K562 (cell line): ENCODE results near the gene PLCB3. TPM values are rescaled to one million over a fixed set of nuclear protein-coding genes. Genes with fewer than 3 reads are reported as not detected.

Source experiments
- ATAC-seq: fragments of 200-7000 bp; cut with Tn5 transposase; 3 replicates; pipeline ENCODE4 v1.9.1; 2020; ENCODE audit warnings: moderate library complexity
- BruUV-seq: library from RNA; stranded (reverse); fragments of 400-500 nt; replicated peaks from 2 replicates; lab custom pipeline; 2021; lab: Mats Ljungman, UMichigan
- CTCF ChIA-PET: fragments of 300-600 bp; formaldehyde crosslinking; extraction: SDS; loops from one replicate; lab custom pipeline; 2021; ENCODE audit warnings: low intra/inter-chr PET ratio; lab: Yijun Ruan, JAX
- POLR2A ChIA-PET: fragments of 300-600, 350-650 bp; sonication (Branson Sonifier 250); formaldehyde crosslinking; extraction: SDS; loops from one replicate; lab custom pipeline; 2021; ENCODE audit warnings: antibody characterized with exemption, inconsistent platforms; lab: Yijun Ruan, JAX
- DNase-seq, 4 experiments: peaks; one replicate each; pipeline versions ENCODE4 v3.0.0 to v3.0.0-alpha.2; 2011 to 2018; ENCODE audit warnings: low spot score in 3 of 4, mixed read lengths in 3 of 4; ENCODE audit errors: extremely low read depth in 1 of 4
- FAIRE-seq: peaks from 2 replicates; lab custom pipeline; 2011; peaks lifted over from hg19 to GRCh38; lab: Jason Lieb, UNC
- H2AFZ ChIP-seq: 2 replicates; pipeline ENCODE4 v1.6.0; 2011; ENCODE audit warnings: low read depth, low read length, control low read depth, inconsistent platforms
- H3K27ac ChIP-seq: fragments of 200-600 bp; 3 replicates; pipeline ENCODE4 v1.8.0; 2011; ENCODE audit warnings: low read depth, mild to moderate bottlenecking, control low read depth, inconsistent platforms, low read length, moderate library complexity, mixed read lengths; ENCODE audit errors: extremely low read depth
- H3K27me3 ChIP-seq, 2 experiments: fragments of 300-600 bp in 1 of 2; 2 replicates in 1 of 2; 3 replicates in 1 of 2; pipeline versions ENCODE4 v1.6.0 to v1.8.0; 2011; ENCODE audit warnings: inconsistent platforms in 2 of 2, low read length in 2 of 2, mild to moderate bottlenecking in 1 of 2, mixed read lengths in 1 of 2, moderate library complexity in 1 of 2; ENCODE audit not compliant: control insufficient read depth in 2 of 2, insufficient read depth in 2 of 2
- H3K36me3 ChIP-seq: fragments of 300-600 bp; 3 replicates; pipeline ENCODE4 v1.8.0; 2011; ENCODE audit warnings: mild to moderate bottlenecking, low read length, inconsistent platforms; ENCODE audit not compliant: control insufficient read depth, insufficient read depth
- H3K4me1 ChIP-seq, 2 experiments: fragments of 200-600 bp in 1 of 2; replicated peaks in 1 of 2; 2 replicates in 1 of 2; 3 replicates in 1 of 2; pipeline versions ENCODE4 v1.5.1 to v1.8.0; 2011; ENCODE audit warnings: inconsistent platforms in 2 of 2, low read length in 2 of 2, mild to moderate bottlenecking in 1 of 2, mixed read lengths in 1 of 2, moderate library complexity in 1 of 2; ENCODE audit not compliant: control insufficient read depth in 2 of 2, insufficient read depth in 2 of 2
- H3K4me2 ChIP-seq: 2 replicates; pipeline ENCODE4 v1.6.1; 2011; ENCODE audit warnings: low read length, control low read depth, inconsistent platforms, mixed read lengths; ENCODE audit not compliant: insufficient read depth
- H3K4me3 ChIP-seq: fragments of 200-600 bp; sonication (generic), shearing (Covaris generic); 2 replicates; pipeline ENCODE4 v1.5.1; 2016; ENCODE audit warnings: control low read depth, inconsistent platforms
- H3K79me2 ChIP-seq: fragments of 200-600 bp; 3 replicates; pipeline ENCODE4 v1.8.0; 2011; ENCODE audit warnings: low read length, inconsistent platforms; ENCODE audit not compliant: control insufficient read depth, insufficient read depth
- H3K9ac ChIP-seq, 2 experiments: 2 replicates each; pipeline versions ENCODE4 v1.6.0 to v1.6.1; 2011; ENCODE audit warnings: low read depth in 2 of 2, low read length in 2 of 2, control low read depth in 1 of 2, inconsistent platforms in 1 of 2, mild to moderate bottlenecking in 1 of 2, mixed read lengths in 1 of 2; ENCODE audit not compliant: insufficient read depth in 1 of 2
- H3K9me1 ChIP-seq: one replicate; pipeline ENCODE4 v1.6.0; 2011; ENCODE audit warnings: inconsistent platforms, mild to moderate bottlenecking, low read length, moderate library complexity; ENCODE audit not compliant: control insufficient read depth, insufficient read depth
- H3K9me3 ChIP-seq: replicated peaks from 2 replicates; pipeline ENCODE4 v1.5.1; 2011; ENCODE audit warnings: low read depth, low read length, inconsistent platforms; ENCODE audit not compliant: control insufficient read depth, insufficient read depth
- H4K20me1 ChIP-seq: replicated peaks from 2 replicates; pipeline ENCODE4 v1.6.1; 2011; ENCODE audit warnings: low read length, inconsistent platforms, mixed read lengths; ENCODE audit not compliant: control insufficient read depth, insufficient read depth
- BCOR ChIP-seq: fragments of 450-650 bp; IDR thresholded peaks from 2 replicates; pipeline ENCODE4 v1.6.1; 2016
- CREM ChIP-seq: IDR thresholded peaks from 2 replicates; pipeline ENCODE4 v1.6.1; 2014; ENCODE audit warnings: antibody characterized with exemption, low read depth
- HDAC1 ChIP-seq, 2 experiments: fragments of 450-650 bp; IDR thresholded peaks; 2 replicates each; pipeline ENCODE4 v1.6.1; 2016 to 2017; ENCODE audit warnings: inconsistent platforms in 1 of 2, mild to moderate bottlenecking in 1 of 2, moderate library complexity in 1 of 2
- HDAC2 ChIP-seq: fragments of 450-650 bp; IDR thresholded peaks from 2 replicates; pipeline ENCODE4 v1.6.1; 2016; ENCODE audit warnings: mild to moderate bottlenecking
- HINFP ChIP-seq: fragments of 450-650 bp; conservative IDR thresholded peaks from 2 replicates; pipeline ENCODE4 v1.6.1; 2016; ENCODE audit warnings: missing genetic modification characterization, low read depth, mild to moderate bottlenecking, control low read depth, missing compliant biosample characterization
- HIVEP1 ChIP-seq: fragments of 250-450 bp; sonication (Bioruptor Pico); IDR thresholded peaks from 2 replicates; pipeline ENCODE4 v1.4.0; 2020; ENCODE audit warnings: mild to moderate bottlenecking
- HNRNPL ChIP-seq: fragments of 200-400 bp; formaldehyde crosslinking; IDR thresholded peaks from 2 replicates; pipeline ENCODE4 v1.6.1; 2017; ENCODE audit warnings: low read depth, mild to moderate bottlenecking, low read length
- KAT7 ChIP-seq: sonication (generic); formaldehyde crosslinking; IDR thresholded peaks from 2 replicates; pipeline ENCODE4 v1.8.0; 2022; ENCODE audit warnings: missing genetic modification reagents, mild to moderate bottlenecking, borderline replicate concordance
- KDM1A ChIP-seq, 2 experiments: fragments of 450-650 bp; IDR thresholded peaks; 2 replicates each; pipeline ENCODE4 v1.6.1; 2016; ENCODE audit warnings: mild to moderate bottlenecking in 2 of 2
- LCOR ChIP-seq: sonication (generic); formaldehyde crosslinking; IDR thresholded peaks from 2 replicates; pipeline ENCODE4 v1.8.0; 2022; ENCODE audit warnings: mild to moderate bottlenecking, missing genetic modification reagents
- NFATC3 ChIP-seq: fragments of 450-650 bp; IDR thresholded peaks from 2 replicates; pipeline ENCODE4 v1.6.1; 2017; ENCODE audit warnings: mild to moderate bottlenecking
- PHF20 ChIP-seq: fragments of 450-650 bp; IDR thresholded peaks from 2 replicates; pipeline ENCODE4 v1.6.1; 2018; ENCODE audit not compliant: partially characterized antibody
- PKNOX1 ChIP-seq: fragments of 450-650 bp; IDR thresholded peaks from 2 replicates; pipeline ENCODE4 v1.6.1; 2016
- SMARCA5 ChIP-seq: fragments of 450-650 bp; IDR thresholded peaks from 2 replicates; pipeline ENCODE4 v1.6.1; 2016
- SMARCE1 ChIP-seq: fragments of 450-650 bp; IDR thresholded peaks from 2 replicates; pipeline ENCODE4 v1.7.1; 2016; ENCODE audit warnings: mild to moderate bottlenecking
- STAT6 ChIP-seq: sonication (generic); formaldehyde crosslinking; IDR thresholded peaks from 2 replicates; pipeline ENCODE4 v1.8.1; 2023; ENCODE audit warnings: mild to moderate bottlenecking, missing genetic modification reagents
- ZNF121 ChIP-seq: sonication (generic); formaldehyde crosslinking; conservative IDR thresholded peaks from 2 replicates; pipeline ENCODE4 v1.8.0; 2022; ENCODE audit warnings: missing genetic modification reagents
- ZNF764 ChIP-seq: fragments of 250-450 bp; sonication (Bioruptor Pico); IDR thresholded peaks from 2 replicates; pipeline ENCODE4 v1.4.0; 2020; ENCODE audit warnings: low read depth, mild to moderate bottlenecking, moderate library complexity
- WGBS: fragments of 100-300 bp; shearing (Covaris generic); methylation state at CpG from one replicate; pipeline ENCODE4 v1.1.6; 2016; ENCODE audit warnings: low coverage, mixed read lengths; ENCODE audit not compliant: insufficient coverage; ENCODE audit errors: missing lambda C conversion rate; 5-methylcytosine and 5-hydroxymethylcytosine counted together
- in situ Hi-C: fragments of 300-500 bp; cut with MboI; formaldehyde crosslinking; loops from 4 replicates; pipeline ENCODE4 v1.15.0; 2018; ENCODE audit warnings: inconsistent platforms, mixed read lengths
- intact Hi-C: fragments of 100-400 bp; cut with micrococcal nuclease; formaldehyde crosslinking; loops from 2 replicates; pipeline ENCODE4 v1.14.2; 2022
- polyA plus RNA-seq, 8 experiments: library from polyadenylated mRNA; depleted of rRNA in 4 of 8; stranded (reverse) in 5 of 8; unstranded in 3 of 8; fragments of >200 nt; fragmentation: Nextera tagmentation in 2 of 8; fragmentation: Illumina TruSeq in 1 of 8; extraction: Ambion mirVana in 2 of 8; extraction: Trizol in 1 of 8; gene quantifications; 2 replicates each; pipeline versions ENCODE4 v1.2.1 to v1.2.3, GENCODE V29; 2011 to 2014; ENCODE audit warnings: inconsistent platforms in 1 of 8, missing spikeins in 1 of 8
- total RNA-seq, 7 experiments: library from RNA; depleted of rRNA in 6 of 7; stranded (reverse); fragments of >200 nt in 6 of 7; fragmentation: Illumina TruSeq in 2 of 7; extraction: Trizol in 2 of 7; gene quantifications; 2 replicates each; pipeline versions ENCODE4 v1.2.1 to v1.2.3, GENCODE V29; 2011 to 2021; ENCODE audit warnings: low replicate concordance in 1 of 7

Gene PLCB3
- total and polyA plus RNA-seq, 9 of the 15 experiments (the other 6 are each of a cell fraction or from before 2014, with no cell fraction given): 0.31 to 44.8 (median 14.6) TPM

GRCh38 chr11:64235437-64236161 lies 15.7 kb upstream of the PLCB3 start:
- intact Hi-C loops (no loop called here), in situ Hi-C loops (no loop called here)
- no peak for ATAC-seq
- no peak overlapping the region; the same call in 2 of the 3 replicates for H3K27ac ChIP-seq
- H3K9me3 ChIP-seq: no peaks in the 10 kb centered on the region
- ChIA-PET POLR2A (interaction anchor here (1.0 to 1.6 kb wide), 3 partner anchors 10 to 36 kb away, joined by 3 to 4 read pairs (median 3); partner anchors contain the start of genes NUDT22, PPP1R14B and TRPT1), CTCF (no interaction called here)
- no peaks in the 10 kb centered on the region for H3K9me1 ChIP-seq
- H2AFZ ChIP-seq: no peak overlapping the region
- H4K20me1 ChIP-seq: no peaks in the 10 kb centered on the region
- H3K4me3 ChIP-seq: peak overlapping the region; percentile 71
- H3K79me2 ChIP-seq: peaks cover 44% of the 10 kb centered on the region
- DNase-seq: no peak
- peaks cover 38 to 66% of the 10 kb centered on the region in 2 experiments for H3K4me1 ChIP-seq
- H3K4me2 ChIP-seq: peak overlapping the region; percentile 88
- BruUV-seq: TSS peak; percentile 34
- peaks cover 43% of the 10 kb centered on the region; the same call in 2 of the 3 replicates for H3K36me3 ChIP-seq
- FAIRE-seq: no peak
- H3K27me3 ChIP-seq: no peaks in the 10 kb centered on the region
- H3K9ac ChIP-seq: peak overlapping the region; percentile 38 to 91
- 91% methylated on average over 10 of the region's 12 CpGs for WGBS
- no peak for TF ChIP-seq CREM
- TF ChIP-seq ZNF764 (CRISPR knock-in tag): no peak
- TF ChIP-seq HIVEP1 (CRISPR knock-in tag): no peak
- peak; percentile 59 for TF ChIP-seq ZNF121 (CRISPR knock-in tag)
- TF ChIP-seq KAT7 (CRISPR knock-in tag): no peak
- peak in 1 of 2 experiments; percentile 26; a peak in 1 of 4 replicates for TF ChIP-seq HDAC1 (IDR thresholded peaks at IDR 0.05)
- peak; percentile 37; the same call in 1 of the 2 replicates for TF ChIP-seq HDAC2
- 0 out of 2 replicates have a peak, but pooled peaks have one; percentile 12 for TF ChIP-seq PKNOX1
- peak; percentile 87 for TF ChIP-seq SMARCA5
- no peak for TF ChIP-seq SMARCE1
- peak in 1 of 2 experiments; percentile 91; a peak in 3 of 4 replicates for TF ChIP-seq KDM1A (IDR thresholded peaks at IDR 0.05)
- TF ChIP-seq HNRNPL: peak; percentile 78; the same call in 1 of the 2 replicates
- TF ChIP-seq STAT6 (CRISPR knock-in tag): no peak
- no peak for TF ChIP-seq HINFP
- TF ChIP-seq BCOR: peak; percentile 96
- peak; percentile 19 for TF ChIP-seq PHF20
- TF ChIP-seq NFATC3: no peak
- no peak for TF ChIP-seq LCOR
